HFFc6 (cell line): ENCODE results near the gene DNAJC27. TPM values are rescaled to one million over a fixed set of nuclear protein-coding genes. Genes with fewer than 3 reads are reported as not detected.

Source experiments
- DNase-seq: peaks from one replicate; pipeline ENCODE4 v3.0.0-alpha.2; 2018
- H3K27ac Mint-ChIP-seq: 2 replicates; pipeline ENCODE4 v1.8.0; 2020; ENCODE audit warnings: mild to moderate bottlenecking, mixed read lengths
- H3K27me3 Mint-ChIP-seq: 2 replicates; pipeline ENCODE4 v1.8.0; 2021; ENCODE audit warnings: mild to moderate bottlenecking, moderate library complexity, mixed read lengths; ENCODE audit not compliant: insufficient read depth
- H3K36me3 Mint-ChIP-seq: 2 replicates; pipeline ENCODE4 v1.8.0; 2021; ENCODE audit warnings: low read depth, mixed read lengths
- H3K4me1 Mint-ChIP-seq: 2 replicates; pipeline ENCODE4 v1.8.0; 2020; ENCODE audit warnings: low read depth, mixed read lengths
- H3K4me3 Mint-ChIP-seq: 2 replicates; pipeline ENCODE4 v1.8.0; 2020; ENCODE audit warnings: mild to moderate bottlenecking, moderate library complexity, mixed read lengths
- H3K9me3 Mint-ChIP-seq: 2 replicates; pipeline ENCODE4 v1.8.0; 2020; ENCODE audit warnings: mild to moderate bottlenecking, mixed read lengths
- total RNA-seq, 6 experiments: library from RNA; stranded (reverse); fragmentation: NEBNext Ultra II Directional; extraction: Animal tissue kit (Norgen Biotek cat#: 25700); gene quantifications; 2 replicates in 1 of 6; 3 replicates in 5 of 6; pipeline ENCODE4 v1.2.3, GENCODE V29; 2021
- TF ChIP-seq, protein P1 (sequence below): fragments of 200-600 bp; sonication (generic); IDR thresholded peaks from 2 replicates; pipeline ENCODE4 v1.5.0; 2021; ENCODE audit warnings: antibody characterized with exemption, mild to moderate bottlenecking

DNAJC27 gene
- total RNA-seq, 6 experiments from 2014 or later: 2.8 to 3.9 (median 3.6) TPM

DNA sequence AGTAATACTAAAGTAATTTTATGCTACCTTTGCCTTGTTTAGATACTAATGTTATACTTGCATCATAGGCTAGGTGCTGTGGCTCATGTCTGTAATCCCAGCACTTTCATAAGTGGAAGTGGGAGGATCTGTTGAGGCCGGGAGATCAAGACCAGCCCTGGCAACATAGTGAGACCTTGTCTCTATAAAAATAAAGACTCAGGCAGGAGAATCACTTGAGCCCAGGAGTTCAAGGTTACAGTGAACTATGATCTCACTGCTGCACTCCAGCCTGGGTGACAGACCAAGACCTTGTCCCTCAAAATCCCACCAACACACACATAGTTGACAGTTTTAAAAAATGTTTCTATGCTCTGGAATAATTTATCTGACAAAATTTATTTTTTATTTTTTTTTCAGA, 6.9 kb upstream of the DNAJC27 start:
- Mint-ChIP-seq H3K27me3 (peaks cover 2% of the 10 kb centered on the region), H3K9me3 (no peaks in the 10 kb centered on the region), H3K4me1 (peaks cover 7% of the 10 kb centered on the region; the same call in 1 of the 2 replicates), H3K4me3 (no peak overlapping the region), H3K27ac (no peak overlapping the region), H3K36me3 (no peaks in the 10 kb centered on the region)
- TF ChIP-seq, protein P1, sequence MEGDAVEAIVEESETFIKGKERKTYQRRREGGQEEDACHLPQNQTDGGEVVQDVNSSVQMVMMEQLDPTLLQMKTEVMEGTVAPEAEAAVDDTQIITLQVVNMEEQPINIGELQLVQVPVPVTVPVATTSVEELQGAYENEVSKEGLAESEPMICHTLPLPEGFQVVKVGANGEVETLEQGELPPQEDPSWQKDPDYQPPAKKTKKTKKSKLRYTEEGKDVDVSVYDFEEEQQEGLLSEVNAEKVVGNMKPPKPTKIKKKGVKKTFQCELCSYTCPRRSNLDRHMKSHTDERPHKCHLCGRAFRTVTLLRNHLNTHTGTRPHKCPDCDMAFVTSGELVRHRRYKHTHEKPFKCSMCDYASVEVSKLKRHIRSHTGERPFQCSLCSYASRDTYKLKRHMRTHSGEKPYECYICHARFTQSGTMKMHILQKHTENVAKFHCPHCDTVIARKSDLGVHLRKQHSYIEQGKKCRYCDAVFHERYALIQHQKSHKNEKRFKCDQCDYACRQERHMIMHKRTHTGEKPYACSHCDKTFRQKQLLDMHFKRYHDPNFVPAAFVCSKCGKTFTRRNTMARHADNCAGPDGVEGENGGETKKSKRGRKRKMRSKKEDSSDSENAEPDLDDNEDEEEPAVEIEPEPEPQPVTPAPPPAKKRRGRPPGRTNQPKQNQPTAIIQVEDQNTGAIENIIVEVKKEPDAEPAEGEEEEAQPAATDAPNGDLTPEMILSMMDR: no peak
- no peak for DNase-seq

DNA sequence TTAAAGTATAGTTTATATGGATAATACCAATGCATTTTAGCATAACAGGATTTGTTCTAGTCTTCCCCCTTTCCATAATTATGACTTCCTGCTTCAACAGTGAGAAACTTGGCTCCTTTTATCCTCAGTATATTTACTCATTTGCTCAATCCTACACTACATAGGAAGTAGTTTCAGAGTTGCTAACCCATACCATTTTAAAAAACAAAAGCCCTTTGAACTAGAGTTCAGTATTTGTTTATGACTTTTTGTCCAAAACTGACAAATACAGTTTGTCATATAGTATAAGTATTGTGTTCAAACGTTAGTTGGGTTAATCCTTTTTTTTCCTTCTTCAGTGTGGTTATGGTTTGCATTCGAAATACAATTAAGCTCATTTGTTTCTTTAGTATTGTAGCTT, 5.9 kb upstream of the DNAJC27 start:
- no peaks in the 10 kb centered on the region for H3K9me3 Mint-ChIP-seq
- no peaks in the 10 kb centered on the region for H3K36me3 Mint-ChIP-seq
- H3K27ac Mint-ChIP-seq: no peak overlapping the region
- peaks cover 12% of the 10 kb centered on the region; the same call in 1 of the 2 replicates for H3K4me1 Mint-ChIP-seq
- TF ChIP-seq, protein P1: no peak
- no peak overlapping the region for H3K4me3 Mint-ChIP-seq
- peaks cover 2% of the 10 kb centered on the region for H3K27me3 Mint-ChIP-seq
- DNase-seq: no peak

GRCh38 chr2:24973812-24974211, 2.1 kb upstream of the DNAJC27 start:
- no peak for DNase-seq
- Mint-ChIP-seq H3K27me3 (peaks cover 8% of the 10 kb centered on the region), H3K9me3 (no peaks in the 10 kb centered on the region), H3K27ac (no peak overlapping the region), H3K36me3 (peaks cover 6% of the 10 kb centered on the region; the same call in 1 of the 2 replicates), H3K4me1 (peaks cover 6% of the 10 kb centered on the region; the same call in 1 of the 2 replicates), H3K4me3 (no peak overlapping the region)
- TF ChIP-seq, protein P1: no peak

DNA sequence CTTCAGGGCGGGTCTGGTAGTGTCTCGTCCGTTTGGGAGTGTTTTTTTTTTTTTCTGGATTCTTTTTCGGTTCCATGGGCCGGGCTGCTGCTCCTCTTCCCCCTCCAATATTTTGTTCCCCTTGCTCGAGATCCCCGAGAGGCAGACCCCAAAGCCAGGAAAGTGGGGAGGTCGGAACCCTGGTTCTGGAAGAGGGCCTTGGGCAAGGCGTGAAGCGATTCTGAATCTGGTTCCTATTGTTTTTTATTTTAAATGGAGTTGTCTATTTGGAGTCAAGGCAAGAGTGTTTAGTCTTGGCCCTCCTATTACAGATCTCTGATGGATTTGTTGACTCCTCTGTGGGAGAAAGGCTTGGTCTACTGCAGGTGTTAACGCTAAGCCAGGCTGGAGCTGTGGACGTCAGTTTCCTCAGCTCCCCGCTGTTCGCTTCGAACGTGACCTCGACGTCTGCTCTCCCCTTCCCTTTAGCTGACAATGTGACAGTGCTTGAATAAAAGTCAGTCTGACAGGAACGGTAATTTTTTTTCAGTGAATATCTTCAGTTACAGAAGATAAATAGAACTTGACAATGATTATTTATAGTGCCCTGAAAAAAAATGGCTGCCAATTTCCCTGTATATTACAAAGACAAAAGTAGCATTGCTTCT, 683 bp upstream of the DNAJC27 start:
- Mint-ChIP-seq H3K9me3 (no peaks in the 10 kb centered on the region), H3K4me3 (peak overlapping the region; percentile 95), H3K27ac (peak overlapping the region; percentile 99), H3K27me3 (peaks cover 8% of the 10 kb centered on the region), H3K4me1 (peaks cover 6% of the 10 kb centered on the region; the same call in 1 of the 2 replicates), H3K36me3 (peaks cover 6% of the 10 kb centered on the region; the same call in 1 of the 2 replicates)
- peak; percentile 3 for DNase-seq
- TF ChIP-seq, protein P1: no peak

- DNase-seq: no peak
- Mint-ChIP-seq H3K27ac (peak overlapping the region; percentile 99), H3K4me1 (peaks cover 6% of the 10 kb centered on the region; the same call in 1 of the 2 replicates), H3K27me3 (peaks cover 8% of the 10 kb centered on the region), H3K9me3 (no peaks in the 10 kb centered on the region), H3K4me3 (peak overlapping the region; percentile 95), H3K36me3 (peaks cover 12% of the 10 kb centered on the region)
- TF ChIP-seq, protein P1: no peak
These were observed 544 bp downstream of the DNAJC27 start for GRCh38 chr2:24971286-24971535.
